Brain microvascular endothelial cell (primary cell): ENCODE results near the gene RAD9A.
A peak's percentile ranks its signal among the peaks of the same experiment; 100 is the strongest.
"Not testable (repeated sequence)": the region's sequence is repeated elsewhere in the genome, so short reads cannot be mapped to it uniquely, and the experiment has no call there.

ENCODE experiments used
- DNase-seq: peaks from one replicate; pipeline ENCODE4 v3.0.0-alpha.2; 2020
- H3K27ac ChIP-seq: fragments of 250-450 bp; sonication (Bioruptor Pico); 2 replicates; pipeline ENCODE4 v1.5.1; 2020; ENCODE audit warnings: mild to moderate bottlenecking, moderate library complexity
- H3K27me3 ChIP-seq: fragments of 250-450 bp; sonication (Bioruptor Pico); replicated peaks from 2 replicates; pipeline ENCODE4 v1.5.1; 2020; ENCODE audit warnings: mild to moderate bottlenecking
- H3K36me3 ChIP-seq: fragments of 250-450 bp; sonication (Bioruptor Pico); replicated peaks from 2 replicates; pipeline ENCODE4 v1.5.1; 2020; ENCODE audit warnings: mild to moderate bottlenecking
- H3K4me3 ChIP-seq: 2 replicates; pipeline ENCODE4 v1.5.1; 2011; ENCODE audit warnings: low read depth, mild to moderate bottlenecking, control low read depth, low read length, moderate library complexity
- CTCF ChIP-seq: IDR thresholded peaks from 2 replicates; pipeline ENCODE4 v1.5.1; 2011; ENCODE audit warnings: low read depth, mild to moderate bottlenecking, moderate library complexity, low read length, control low read depth, inconsistent platforms; ENCODE audit errors: missing control alignments
- in situ Hi-C: cut with HindIII; loops from 2 replicates; pipeline ENCODE4 v1.10.0; 2017; ENCODE audit warnings: low sequenced_read_pairs, low pct_ligation_motif_present

RAD9A gene

GRCh38 chr11:67422891-67423290 lies 31.1 kb downstream of the RAD9A start:
- H3K27me3 ChIP-seq = no peaks in the 10 kb centered on the region
- H3K27ac ChIP-seq = no peak overlapping the region
- H3K4me3 ChIP-seq = no peak overlapping the region
- no peak for TF ChIP-seq CTCF
- H3K36me3 ChIP-seq = no peaks in the 10 kb centered on the region
- DNase-seq = no peak
- in situ Hi-C loops = no loop called here

- Histone ChIP-seq H3K27ac (no peak overlapping the region), H3K36me3 (no peaks in the 10 kb centered on the region), H3K4me3 (no peak overlapping the region), H3K27me3 (no peaks in the 10 kb centered on the region)
- TF ChIP-seq CTCF = no peak
- in situ Hi-C loops = no loop called here
- DNase-seq = no peak
Measured at GRCh38 chr11:67423466-67423865, 31.7 kb downstream of the RAD9A start.

GRCh38 chr11:67423891-67424613 lies 32.3 kb downstream of the RAD9A start:
- no peaks in the 10 kb centered on the region for H3K36me3 ChIP-seq
- H3K27me3 ChIP-seq = no peaks in the 10 kb centered on the region

GRCh38 chr11:67427364-67427859 lies 35.6 kb downstream of the RAD9A start:
- Histone ChIP-seq H3K27ac (peak overlapping the region; percentile 70), H3K4me3 (peak overlapping the region; percentile 88)
- in situ Hi-C loops, H3K27me3 ChIP-seq, H3K36me3 ChIP-seq, DNase-seq: not testable (repeated sequence)

More at GRCh38 chr11:67423891-67424613, 32.3 kb downstream of the RAD9A start:
- no peak for DNase-seq
- H3K4me3 ChIP-seq = no peak overlapping the region
- TF ChIP-seq CTCF = no peak
- in situ Hi-C loops = no loop called here
- no peak overlapping the region for H3K27ac ChIP-seq

GRCh38 chr11:67428052-67429001 lies 36.5 kb downstream of the RAD9A start, which contains the start of gene RPS6KB2:
Gene RPS6KB2 (plus strand): TSS chr11:67428494. CDS start chr11:67428546, 52 bp downstream.
- peak within 1 kb of the TSS; percentile 88 for H3K4me3 ChIP-seq
- TF ChIP-seq CTCF = no peak
- in situ Hi-C loops = no loop called here
- H3K27me3 ChIP-seq = no peaks in the 10 kb centered on the region
- DNase-seq = peak; percentile 97
- peaks cover 10% of the 10 kb centered on the region for H3K36me3 ChIP-seq
- H3K27ac ChIP-seq = peak within 1 kb of the TSS; percentile 70
